Left hindlimb (tissue), 1 donor: ENCODE results near the gene KASH5.

Source experiments
- DNase-seq: peaks from one replicate; pipeline ENCODE4 v3.0.0-alpha.2; 2018

The KASH5 gene

GRCh38 chr19:49396738-49397505, 8.9 kb downstream of the KASH5 start:
- no peak for DNase-seq

GRCh38 chr19:49398001-49398615, 10.1 kb downstream of the KASH5 start:
- DNase-seq, result no peak

GRCh38 chr19:49398931-49399330, 10.9 kb downstream of the KASH5 start:
- DNase-seq, result no peak

- DNase-seq, result no peak
Observed at GRCh38 chr19:49400029-49400428, 12.0 kb downstream of the KASH5 start.

GRCh38 chr19:49403404-49404187, 15.5 kb downstream of the KASH5 start:
- no peak for DNase-seq

- no peak for DNase-seq
Observed at GRCh38 chr19:49407079-49407478, 19.0 kb downstream of the KASH5 start.

DNA sequence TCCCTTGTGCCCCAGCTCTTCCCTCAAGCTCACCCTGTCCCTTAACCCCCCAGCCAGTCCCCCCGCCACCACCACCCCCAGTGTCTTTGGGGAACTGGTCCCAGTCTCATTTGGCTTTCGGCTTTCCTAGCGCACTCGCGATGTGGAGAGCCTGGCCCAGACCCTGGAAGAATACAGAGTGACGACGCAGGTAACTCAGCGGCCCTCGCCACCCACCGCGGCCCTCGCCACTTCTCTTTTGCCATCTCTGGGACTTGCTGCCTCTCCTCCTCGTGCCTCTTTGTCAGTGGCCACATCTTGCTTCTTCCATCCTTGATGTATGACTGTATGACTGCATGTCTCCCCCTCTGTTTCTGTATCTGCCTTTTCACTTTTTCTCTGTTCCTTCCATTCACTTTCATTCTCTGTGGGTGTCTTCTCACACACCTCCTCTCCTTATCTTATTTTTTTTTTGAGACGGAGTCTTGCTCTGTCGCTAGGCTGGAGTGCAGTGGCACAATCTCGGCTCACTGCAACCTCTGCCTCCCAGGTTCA, 19.5 kb downstream of the KASH5 start:
- no peak for DNase-seq

DNA sequence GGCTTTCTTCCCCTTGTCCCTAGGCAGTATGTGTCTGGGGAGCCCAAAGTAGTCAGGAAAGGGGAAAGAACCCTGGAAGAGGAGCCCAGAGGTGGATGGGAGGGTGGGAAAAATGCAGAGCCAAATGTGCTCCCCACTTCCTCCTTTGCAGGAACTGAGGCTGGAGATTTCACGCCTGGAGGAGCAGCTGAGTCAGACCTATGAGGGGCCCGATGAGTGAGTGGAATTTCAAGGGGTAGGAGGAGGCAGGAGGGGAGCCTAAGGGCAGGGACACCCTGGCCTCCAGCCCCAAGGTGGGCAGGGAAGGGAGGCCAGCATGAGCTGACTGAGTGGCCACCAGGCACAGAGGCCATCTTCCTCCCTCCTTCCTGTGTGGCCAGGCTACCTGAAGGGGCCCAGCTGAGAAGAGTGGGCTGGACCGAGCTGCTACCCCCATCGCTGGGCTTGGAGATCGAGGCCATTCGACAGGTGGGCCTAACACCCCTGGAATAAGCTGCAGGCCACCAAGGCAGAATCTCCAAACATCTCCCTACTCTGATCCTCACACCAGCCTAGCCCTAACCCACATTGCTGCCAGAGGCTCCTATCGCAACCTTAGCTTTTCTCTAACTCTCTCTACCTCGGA, 20.9 kb downstream of the KASH5 start:
- DNase-seq, result no peak

DNA sequence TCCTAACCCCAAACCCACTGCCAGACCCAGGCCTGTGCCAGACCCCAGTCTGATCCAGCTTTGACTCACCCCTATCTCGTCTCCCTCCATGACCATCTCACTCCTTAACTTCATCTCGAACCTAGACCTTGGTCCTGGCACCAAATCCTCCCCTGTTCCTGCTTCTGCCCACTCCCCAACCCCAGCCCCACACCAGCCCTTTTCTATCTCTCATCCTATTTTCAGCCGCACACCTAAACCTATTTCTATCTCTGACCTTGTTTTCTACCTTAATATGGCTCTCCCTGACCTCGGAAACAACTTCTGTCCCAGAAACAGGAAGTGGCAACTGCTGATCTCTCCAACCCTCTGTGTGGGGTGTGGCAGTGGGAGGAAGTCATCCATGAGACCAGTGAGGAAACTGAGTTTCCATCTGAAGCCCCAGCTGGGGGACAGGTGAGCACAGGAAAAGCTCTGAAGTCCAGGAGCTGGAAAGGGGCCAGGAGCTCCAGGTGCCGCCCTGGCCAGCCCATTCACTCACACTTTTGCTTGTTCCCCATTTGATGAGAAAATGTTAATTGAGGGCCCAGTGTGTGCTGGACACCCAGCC, 21.5 kb downstream of the KASH5 start:
- no peak for DNase-seq

DNA sequence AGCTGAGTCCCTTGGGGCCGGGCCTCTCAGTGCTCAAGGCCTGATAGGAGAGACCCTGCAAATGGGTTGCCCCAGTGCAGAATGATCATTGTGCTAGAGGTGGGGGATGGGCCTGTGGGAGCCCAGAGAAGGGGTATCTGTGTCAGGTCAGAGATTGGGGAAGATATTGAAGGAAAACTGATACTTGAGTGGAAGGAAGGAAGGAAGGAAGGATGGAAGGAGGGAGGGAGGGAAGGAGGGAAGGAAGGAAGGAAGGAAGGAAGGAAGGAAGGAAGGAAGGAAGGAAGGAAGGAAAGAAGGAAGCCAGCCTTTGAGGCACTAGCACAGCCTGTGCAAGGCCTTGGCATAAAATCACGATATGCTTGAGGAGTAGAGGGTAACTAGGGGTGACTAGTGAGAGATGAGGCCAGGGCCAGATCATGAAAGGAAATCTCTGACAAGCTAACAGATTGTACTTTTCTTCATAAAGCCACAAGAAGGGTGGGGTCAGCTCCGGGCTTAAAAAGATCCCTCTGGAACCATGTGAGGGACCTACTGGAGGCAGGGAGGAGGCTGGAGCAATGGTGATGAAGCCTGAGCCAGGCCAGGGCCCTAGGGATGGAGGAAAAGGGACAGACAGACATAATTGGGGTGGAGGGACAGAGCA, 23.8 kb downstream of the KASH5 start:
- DNase-seq, result no peak

- DNase-seq, result no peak
Observed at GRCh38 chr19:49413348-49413747, 25.3 kb downstream of the KASH5 start.

DNA sequence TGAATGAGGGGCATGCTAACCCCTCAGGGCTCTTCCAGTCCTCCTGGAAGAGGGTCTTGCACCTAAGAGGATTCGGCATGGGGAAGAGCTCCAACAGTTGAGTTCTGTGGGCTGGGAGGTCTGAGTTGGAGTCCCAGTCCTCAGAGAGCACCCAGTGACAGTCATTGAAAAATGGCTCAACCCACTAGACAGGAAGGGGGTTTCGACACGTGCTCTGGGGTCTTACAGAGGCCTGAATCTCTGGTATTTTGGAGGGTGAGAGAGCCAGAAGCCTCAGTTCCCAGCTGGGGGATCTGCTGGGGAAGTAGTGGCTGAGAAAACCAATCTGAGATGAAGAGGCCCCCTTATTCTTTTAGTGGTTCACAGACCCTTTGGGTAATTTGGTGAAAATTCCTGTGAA, 26.2 kb downstream of the KASH5 start:
- DNase-seq, result no peak

- DNase-seq, result no peak
Observed at GRCh38 chr19:49415102-49415809, 27.2 kb downstream of the KASH5 start.

GRCh38 chr19:49415810-49416200, 27.8 kb downstream of the KASH5 start:
- DNase-seq, result no peak

DNA sequence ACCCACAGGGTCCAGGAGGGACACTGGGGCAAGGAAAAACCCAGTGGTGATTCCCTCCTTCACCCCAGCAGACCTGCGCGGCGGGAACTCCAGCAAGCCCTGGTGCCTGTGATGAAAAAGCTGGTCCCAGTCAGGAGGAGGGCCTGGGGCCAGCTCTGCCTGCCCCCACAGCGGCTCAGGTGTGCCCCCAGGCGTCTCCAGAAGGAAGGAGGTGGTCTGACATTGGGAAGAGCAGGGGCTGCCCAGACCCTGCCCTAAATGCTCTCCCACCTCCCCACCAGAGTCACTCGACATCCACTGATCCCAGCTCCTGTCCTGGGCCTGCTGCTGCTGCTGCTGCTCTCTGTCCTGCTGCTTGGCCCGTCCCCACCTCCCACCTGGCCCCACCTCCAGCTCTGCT, 29.0 kb downstream of the KASH5 start:
- no peak for DNase-seq

GRCh38 chr19:49418511-49418910, 30.5 kb downstream of the KASH5 start:
- DNase-seq, result no peak

DNA sequence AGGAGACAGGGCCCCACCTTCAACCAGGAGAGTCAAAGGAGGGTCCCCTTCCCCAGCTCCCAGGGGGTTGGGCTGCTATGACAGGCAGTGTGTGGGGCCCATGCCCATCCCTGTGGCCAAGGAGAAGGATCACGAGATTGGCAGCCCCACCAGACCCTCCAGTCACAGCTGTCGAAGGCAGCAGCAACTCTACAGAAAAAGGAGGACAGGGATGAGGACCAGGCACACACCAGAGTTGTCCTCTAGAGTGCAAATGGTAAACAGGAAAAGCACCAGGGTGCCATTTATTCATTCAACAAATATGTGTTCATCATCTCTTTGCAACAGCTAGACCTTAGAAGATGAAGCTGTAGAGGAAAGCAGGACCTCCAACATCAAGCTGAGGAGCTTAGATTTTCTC, 31.1 kb downstream of the KASH5 start:
- DNase-seq, result no peak

DNA sequence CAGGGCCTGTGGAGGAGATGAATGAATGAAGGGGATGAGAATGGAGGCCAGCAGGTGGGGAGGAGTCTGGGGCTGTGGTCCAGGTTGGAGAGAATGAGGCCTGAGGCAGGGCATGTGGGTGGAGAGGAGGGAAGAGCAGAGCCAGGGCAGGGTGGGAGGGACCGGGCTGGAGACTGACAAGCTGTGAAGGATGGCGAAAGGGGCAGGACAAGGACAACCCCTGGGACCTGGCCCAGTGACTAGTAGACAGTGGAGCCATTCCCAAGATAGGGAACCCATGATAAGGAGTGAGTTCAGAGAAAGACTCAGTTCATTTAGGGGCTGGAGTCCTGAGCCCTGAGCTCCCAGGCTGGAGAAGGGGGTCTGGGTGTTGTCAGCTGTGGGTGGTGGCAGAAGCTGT, 32.2 kb downstream of the KASH5 start:
- DNase-seq, result no peak

DNA sequence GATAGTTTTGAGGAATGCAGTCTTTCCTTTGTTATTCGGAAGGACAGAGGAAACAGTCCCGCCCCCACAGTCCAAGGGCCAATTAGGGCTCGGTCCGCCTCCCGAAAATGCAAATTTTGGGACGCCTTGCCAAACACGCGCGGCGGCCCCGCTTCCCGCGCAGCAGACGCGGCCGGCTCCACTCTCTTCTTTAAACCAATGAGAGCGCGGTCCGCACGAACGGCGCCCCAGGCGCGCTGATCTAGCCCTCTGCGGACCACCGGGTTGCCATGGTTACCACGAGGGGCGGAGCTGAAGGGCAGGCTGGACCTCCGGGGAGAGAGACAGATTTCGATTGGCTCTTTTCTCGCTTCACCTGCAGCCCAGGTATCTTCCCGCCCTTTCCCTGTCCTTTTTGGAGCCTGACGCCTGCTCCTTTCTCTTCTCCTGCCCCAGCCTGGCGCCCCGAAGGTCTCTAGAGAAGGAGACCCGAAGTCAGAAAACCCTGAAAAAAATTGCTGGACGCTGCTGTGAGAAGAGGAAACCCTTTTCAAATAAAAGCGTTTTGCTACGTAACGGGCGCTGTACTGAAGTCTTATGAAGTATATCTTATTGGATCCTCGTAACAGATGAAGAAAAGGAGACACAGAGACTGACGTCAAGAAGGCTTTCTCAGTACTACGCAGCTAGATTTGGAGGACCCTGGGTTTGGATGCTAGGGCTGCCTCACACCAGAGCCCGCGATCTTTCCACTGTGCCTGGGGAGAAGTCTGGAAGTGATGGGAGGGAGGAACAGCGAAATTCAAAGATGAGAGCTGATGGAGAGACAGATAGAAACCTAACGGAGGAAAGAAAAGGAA, 33.2 kb downstream of the KASH5 start:
- peak; percentile 70 for DNase-seq

DNA sequence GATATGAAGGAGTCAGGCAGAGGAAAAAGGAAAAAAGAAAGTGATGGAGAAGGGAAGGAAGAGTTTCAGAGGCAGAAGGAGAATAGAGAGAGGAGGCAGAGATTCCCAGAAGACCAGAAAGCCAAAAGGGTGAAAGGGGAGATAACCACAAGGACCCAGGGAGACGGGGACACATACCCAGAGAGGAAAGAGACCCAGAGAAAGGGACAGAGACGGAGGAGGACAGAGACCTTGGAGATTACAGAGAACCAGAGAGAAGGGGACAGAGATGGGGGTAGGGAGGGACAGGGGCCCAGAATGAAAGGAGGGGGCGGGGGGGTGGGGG, 33.8 kb downstream of the KASH5 start:
- no peak for DNase-seq
